Kidney tubule cell (primary cell): ENCODE results near the gene SF3B3.
"Not testable (repeated sequence)": the region's sequence is repeated elsewhere in the genome, so short reads cannot be mapped to it uniquely, and the experiment has no call there.

ENCODE experiments used
- DNase-seq: peaks from one replicate; pipeline ENCODE4 v3.0.0-alpha.2; 2018; ENCODE audit warnings: low spot score

SF3B3 gene

DNA sequence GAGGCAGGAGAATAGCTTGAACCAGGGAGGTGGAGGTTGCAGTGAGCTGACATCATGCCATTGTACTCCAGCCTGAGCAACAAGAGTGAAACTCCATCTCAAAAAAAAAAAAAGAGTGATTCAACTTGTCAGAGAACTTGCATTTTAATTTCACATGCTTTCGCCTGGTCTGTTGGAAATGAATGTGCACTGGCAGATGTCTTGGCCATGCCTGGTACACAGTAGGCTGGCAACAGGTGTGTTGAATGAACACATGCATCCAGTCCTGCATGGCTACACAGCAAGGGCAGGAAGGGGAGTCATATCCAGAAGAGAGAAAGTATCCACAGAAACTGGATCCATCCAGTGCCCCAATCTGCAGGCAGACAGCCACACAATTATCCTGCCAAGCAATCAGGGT is 11.8 kb upstream of the SF3B3 start:
- no peak for DNase-seq

DNA sequence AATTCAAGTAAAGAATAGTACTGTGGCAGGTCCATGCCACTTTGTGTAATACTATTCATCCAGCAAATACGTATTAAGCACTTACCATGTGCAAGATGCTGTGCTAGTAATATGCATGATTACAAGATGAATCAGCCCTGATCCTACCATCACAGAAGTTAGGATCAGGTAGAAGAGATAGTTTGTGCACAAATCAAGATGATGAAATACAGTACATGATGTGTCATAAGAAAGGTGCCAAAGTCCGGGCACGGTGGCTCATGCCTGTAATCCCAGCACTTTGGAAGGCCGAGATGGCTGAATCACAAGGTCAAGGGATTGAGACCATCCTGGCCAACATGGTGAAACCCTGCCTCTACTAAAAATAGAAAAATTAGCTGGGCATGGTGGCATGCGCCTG is 11.2 kb upstream of the SF3B3 start:
- peak; percentile 91 for DNase-seq

DNA sequence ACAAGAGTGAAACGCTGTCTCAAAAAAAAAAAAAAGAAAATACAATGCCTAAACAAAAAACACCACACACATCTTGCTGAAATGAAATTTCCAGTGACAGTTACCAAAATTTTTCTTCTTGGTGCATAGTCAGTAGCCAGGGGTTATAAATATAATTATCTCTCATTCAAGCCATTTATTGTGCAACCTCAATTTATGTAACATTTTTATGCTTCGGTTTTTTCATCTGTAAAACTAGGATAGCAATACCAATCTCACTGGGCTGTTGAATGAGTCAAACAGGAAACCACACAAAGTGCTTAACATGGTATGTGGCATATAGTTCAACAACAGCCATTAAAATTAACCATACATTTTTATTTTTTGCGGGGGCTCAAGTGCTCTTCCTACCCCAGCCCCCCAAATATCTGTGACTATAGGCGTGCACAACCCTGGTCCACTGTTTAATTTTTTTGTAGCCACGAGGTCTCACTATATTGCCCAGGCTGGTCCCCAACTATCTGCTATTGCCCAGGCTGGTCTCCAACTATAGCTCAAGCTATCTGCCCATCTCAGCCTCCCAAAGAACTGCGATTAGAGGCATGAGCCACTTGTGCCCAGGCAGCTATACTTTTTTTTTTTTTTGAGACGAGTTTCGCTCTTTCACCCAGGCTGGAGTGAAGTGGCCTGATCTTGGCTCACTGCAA is 2.9 kb upstream of the SF3B3 start:
- peak; percentile 20 for DNase-seq

DNA sequence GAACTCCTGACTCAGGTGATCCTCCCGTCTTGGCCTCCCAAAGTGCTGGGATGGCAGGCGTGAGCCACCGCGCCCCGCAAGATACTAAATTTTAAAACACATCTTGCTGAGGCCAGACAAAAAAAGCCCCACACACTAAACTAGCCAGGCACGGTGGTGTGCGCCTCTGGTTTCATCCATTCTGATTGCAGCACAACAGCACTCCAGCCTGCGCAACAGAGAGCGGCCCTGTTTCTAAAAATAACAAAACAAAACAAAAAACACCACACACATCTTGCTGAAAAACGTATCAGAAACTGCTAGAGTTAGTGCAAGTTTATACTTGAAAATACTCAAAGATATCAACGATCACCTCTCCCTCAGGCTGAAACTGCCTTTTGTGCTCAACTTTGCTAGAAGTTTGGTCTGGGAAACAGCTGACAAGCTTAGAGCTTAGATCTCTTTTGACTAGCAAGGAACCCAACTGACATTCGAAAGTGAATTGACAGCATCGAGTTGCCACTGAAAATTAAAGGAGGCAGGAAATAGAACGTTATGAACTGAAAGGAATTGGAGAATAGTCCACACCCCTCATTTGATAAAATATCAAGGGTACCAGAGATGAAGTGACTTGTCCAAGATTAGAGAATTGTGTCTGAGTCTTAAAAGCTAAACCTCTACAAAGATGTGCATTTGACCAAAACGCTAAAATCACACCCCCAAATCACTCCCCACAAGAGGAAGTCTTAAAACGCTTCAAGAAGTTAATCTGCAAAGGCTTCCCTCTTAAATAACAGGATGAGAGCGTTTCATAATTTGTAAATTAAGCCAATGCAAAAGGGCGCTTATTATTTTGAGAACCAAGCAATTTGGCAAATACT is 1.2 kb upstream of the SF3B3 start:
- no peak for DNase-seq

DNA sequence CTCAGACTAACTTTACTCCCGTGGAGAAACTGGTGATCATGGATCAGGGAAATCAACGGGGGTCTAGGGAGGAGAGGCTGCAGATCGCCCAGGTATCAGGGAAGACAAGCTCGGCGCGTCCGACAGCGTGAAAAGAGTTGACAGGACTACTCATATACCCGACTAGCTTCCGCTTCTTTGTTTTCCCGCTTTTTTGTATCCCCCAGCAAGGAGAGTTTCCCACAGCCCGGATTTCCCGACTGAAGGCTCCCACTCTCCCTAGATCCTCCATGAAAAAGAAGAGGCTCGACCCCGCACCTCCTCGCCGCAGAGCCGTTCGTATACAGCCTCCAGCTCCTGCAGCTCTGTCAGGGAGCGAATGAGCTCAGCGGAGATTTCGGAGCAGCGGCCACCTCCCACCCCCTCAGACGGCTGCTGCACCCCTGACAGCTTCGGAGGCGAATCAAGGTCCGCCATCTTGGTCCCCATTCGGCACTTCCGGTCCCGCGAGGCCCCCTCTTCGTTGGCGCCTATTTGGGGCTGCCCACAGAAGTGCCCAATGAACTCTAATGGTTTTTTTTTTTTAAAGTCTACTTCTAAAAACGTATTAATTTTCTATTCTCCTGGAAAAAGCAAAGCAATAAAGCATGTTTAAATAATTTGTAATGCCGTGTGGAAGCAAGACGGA is 407 bp upstream of the SF3B3 start, which contains the start of gene COG4:
COG4 (minus strand) TSS at position 479 of the 667 bp plus-strand sequence; CDS start at position 468, 11 bp downstream.
- peak; percentile 89 for DNase-seq

DNA sequence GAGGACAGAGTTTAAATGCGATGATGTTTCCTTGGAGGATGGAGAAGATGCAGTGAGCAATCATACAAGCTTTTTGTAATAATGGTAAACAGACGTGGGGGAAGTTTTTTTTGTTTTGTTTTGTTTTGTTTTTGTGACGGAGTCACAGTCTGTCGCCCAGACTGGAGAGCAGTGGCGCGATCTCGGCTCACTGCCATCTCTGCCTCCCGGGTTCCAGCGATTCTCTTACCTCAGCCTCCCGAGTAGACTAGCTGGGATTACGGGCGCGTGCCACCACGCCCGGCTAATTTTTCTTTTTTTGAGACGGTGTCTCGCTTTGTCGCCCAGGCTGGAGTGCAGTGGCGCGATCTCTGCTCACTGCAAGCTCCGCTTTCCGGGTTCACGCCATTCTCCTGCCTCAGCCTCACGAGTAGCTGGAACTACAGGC is 796 bp downstream of the SF3B3 start:
- DNase-seq, result peak; percentile 50

DNA sequence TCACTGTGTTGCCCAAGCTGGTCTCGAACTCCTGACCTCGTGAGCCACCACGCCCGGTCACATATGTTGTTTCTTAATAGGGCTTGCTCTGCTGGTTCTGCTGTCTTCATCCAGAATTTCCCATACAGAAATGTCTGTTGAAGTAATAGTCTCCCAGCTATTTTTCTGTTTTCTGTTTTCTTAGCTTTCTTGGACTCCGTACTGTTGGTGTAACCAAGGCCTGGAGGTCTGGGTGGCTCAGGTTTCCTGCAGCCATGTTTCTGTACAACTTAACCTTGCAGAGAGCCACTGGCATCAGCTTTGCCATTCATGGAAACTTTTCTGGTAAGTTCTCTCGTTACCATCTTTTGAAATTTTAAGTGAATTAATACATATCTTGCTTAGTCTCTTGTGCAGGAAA is 2.8 kb downstream of the SF3B3 start:
- DNase-seq, result no peak

DNA sequence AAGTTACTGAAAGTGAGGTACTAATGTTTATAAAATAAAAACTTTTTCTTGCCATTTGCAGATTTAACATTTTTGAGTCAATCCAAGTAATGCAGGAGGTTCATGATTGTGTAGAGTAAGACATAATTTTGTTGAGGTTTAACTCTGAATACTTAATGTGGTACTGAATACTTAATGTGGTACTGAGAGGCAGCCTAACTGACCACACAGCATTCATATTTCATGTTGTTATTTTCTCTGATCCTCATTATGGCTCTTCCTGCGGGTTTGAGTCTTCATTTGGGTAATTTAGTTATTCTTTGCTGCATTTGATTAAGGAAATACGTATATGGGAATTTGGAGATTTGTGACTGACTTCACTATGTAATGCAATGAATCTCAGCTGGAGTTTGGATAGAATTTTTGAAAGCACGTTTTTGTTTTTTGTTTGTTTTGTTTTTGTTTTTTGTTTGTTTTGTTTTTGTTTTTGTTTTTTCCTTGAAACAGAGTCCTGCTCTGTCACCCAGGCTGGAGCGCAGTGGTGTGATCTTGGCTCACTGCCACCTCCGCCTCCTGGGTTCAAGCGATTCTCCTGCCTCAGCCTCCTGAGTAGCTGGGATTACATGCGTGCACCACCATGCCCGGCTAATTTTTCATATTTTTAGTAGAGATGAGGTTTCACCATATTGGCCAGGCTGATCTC is 3.8 kb downstream of the SF3B3 start:
- no peak for DNase-seq

DNA sequence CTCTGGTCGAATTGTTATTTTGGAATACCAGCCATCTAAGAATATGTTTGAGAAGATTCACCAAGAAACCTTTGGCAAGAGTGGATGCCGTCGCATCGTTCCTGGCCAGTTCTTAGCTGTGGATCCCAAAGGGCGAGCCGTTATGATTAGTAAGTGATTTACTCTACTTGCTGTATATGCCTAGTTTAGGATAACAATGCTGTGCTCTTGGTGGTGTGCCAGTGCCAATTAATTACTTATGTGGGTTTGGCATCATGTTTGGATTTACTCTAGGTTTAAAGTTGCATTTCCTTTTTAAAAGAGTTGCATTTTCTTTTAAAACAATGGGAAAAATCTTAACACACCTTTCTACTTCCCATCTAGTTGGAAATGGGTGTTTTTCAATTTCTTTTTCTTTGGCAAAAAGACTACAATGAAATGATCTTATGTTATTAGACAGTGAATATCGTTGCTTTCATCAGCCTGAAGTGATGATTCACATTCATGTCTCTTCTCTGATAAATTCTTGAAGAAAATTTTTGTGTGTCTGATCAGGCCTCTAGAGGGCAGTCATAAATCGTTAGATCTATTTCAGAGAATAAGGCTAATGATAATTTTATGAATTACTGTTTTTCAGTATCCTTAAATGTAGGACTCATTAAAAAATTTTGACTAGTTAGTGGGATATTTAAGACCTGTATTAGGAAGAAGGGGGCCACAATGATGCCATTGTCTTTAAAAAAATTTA is 5.6 kb downstream of the SF3B3 start:
- DNase-seq, result peak; percentile 52

DNA sequence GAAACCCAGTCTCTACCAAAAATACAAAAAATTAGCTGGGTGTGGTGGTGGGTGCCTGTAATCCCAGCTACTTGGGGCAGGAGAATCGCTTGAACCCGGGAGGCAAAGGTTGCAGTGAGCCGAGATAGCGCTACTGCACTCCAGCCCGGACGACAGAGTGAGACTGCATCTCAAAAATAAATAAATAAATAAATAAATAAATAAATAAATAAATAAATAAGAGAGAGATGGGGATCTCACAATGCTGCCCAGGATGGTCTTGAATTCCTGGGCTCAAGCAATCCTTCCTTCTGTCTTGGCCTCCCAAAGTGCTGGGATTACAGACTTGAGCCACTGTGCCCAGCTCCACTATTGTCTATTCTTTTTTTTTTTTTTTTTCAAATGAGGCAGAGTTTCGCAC is 6.3 kb downstream of the SF3B3 start:
- not testable (repeated sequence) for DNase-seq

DNA sequence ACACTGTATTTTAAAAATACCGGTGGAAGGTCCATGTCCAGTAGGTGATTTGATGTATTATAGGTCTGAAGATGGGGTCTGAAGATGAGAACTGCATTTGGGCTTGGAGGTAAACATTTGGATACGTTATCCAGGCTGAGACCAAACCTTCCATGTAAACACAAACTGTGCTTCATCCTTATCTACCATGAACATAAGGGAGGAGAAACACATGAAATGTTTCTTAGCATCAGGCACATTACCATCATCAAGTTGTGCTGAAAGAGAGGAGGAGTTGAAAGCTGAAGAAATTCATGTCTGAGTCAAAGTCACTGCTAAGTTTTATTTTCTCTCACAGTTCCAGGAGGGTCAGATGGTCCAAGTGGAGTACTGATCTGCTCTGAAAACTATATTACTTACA is 11.4 kb downstream of the SF3B3 start:
- DNase-seq, result no peak

DNA sequence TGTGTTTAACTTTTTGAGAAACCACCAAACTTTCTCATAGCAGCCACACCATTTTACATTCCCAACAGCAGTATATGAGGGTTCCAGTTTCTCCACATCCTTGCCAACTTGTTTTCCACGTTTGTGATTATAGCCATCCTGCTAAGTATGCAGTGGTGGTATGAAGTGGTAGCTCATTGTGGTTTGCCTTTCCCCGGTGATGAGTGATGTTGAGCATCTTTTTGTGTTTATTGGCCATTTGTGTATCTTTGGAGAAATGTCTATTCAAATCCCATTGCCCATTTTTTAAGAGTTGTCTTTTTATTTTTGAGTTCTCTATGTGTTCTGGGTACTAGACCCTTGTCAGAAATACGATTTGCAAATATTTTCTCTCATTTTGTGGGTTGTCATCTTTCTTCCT is 17.4 kb downstream of the SF3B3 start:
- no peak for DNase-seq

DNA sequence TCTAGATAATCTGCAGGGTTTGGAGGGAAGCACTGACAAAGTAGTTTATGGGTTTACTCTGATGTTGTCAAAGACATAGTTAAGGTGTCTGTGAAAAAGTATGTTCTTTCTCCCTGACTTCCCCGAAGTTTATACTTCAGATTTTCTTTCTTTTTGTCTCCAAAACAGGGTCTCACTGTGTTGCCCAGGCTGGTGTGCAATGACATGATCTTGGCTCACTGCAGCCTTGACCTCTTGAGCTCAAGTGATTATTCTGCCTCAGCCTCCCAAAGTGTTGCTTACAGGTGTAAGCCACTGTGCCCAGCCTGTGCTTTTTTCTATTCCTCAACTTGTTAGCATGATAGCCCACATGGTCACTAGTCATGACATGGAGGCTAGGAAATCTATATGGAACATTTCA is 20.9 kb downstream of the SF3B3 start:
- no peak for DNase-seq

DNA sequence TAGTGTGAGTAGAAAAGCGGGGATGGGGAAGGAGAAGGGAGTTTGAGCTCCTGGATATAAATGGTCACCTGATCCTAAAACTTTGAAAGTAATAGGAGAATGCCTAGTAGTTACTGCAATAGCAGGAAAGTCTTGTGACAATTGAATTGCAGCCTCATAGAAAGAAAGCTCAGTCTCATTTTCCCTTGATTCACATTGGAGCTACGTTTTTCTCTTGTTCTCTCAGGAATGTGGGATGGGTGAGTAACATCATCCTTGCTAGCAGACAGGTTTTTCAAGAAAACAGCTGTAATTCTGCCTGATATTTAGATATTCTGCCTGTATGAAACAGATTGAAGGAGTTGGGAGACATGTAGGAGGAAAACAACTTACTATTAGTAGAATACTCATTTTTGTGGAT is 25.3 kb downstream of the SF3B3 start:
- DNase-seq, result no peak

DNA sequence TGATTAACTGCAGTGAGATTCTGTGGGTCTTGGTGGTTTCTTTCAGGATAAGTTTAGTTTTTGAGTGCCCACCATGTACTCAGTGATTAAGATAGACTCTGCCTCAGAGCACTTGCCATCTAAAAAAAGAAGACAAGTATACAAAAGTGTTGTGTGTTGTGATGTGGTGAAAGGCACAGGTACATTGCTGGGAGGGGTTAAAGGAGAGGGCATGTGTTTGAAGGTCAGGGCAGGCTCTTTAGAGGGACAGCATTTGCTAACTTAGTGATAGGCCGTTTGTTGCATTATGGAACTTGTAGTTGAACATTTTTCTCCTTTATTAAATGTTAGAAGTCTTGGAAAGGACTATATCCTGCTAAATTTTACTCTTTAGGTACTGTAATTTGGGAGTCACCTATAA is 26.5 kb downstream of the SF3B3 start:
- DNase-seq, result no peak

DNA sequence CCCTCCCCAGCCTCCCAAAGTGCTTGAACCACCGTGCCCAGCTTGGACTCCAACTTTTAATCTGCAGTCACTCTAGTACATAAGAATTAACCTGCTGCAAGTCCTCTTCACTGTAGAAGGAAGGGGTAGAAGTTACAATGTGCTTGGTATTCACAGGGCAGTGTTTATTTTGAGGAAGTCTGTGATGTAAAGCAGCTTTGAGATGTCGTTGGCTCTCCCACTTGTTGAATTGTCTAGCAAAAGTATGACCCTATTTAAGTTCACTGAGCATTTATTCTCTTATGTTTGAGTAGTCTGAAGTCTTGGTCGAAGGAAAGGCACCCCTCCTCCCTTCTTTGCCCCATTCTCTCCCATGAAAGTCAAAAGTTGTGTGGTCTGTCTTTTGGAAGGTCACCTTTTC is 28.2 kb downstream of the SF3B3 start:
- no peak for DNase-seq

DNA sequence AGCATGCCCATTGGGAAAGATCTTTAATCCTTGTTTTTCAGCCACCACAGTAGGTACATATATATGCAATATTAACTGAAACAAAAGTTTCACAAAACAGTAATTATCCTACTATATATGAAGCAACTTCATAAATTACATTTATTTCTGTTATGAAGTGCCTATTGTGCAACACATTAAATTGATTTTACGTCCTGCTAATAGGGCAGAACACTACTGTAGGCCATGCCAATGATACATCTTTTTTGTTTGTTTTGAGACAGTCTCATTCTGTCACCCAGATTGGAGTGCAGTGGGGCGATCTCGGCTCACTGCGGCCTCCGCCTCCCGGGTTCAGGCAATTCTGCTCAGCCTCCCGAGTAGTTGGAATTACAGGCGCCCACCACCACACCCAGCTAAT is 29.1 kb downstream of the SF3B3 start:
- DNase-seq, result no peak

DNA sequence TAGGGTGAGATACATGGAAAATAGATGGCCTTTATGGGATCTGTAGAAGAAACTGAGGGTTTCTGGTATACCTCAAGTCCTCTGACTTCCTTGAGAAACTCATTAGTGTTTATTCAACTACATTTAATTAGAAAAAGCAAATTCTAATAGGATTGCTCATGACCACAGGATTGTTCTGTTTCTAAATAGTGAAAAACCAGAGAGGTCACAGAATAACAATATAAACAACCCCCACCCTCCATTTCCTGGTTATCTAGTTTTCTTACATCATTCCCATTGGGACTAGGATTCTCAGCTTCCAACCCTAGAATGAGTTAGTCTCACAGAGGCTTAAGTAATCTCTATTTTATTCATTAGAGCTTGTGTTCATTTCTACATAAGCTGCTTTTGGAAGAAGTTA is 30.0 kb downstream of the SF3B3 start:
- peak; percentile 26 for DNase-seq

DNA sequence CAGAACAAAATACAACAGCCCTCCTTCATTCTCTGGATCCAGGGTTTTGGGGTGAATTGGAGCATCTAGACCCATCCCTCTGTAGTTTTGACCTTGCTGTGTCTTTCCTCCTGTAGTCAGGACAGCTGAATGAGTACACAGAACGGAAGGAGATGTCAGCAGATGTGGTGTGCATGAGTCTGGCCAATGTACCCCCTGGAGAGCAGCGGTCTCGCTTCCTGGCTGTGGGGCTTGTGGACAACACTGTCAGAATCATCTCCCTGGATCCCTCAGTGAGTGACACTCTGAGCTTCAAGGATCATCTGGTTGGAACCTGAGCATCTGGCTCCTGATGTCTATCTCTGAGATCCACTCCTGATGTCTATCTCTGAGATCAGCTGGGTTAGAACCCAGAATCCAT is 32.4 kb downstream of the SF3B3 start:
- no peak for DNase-seq

DNA sequence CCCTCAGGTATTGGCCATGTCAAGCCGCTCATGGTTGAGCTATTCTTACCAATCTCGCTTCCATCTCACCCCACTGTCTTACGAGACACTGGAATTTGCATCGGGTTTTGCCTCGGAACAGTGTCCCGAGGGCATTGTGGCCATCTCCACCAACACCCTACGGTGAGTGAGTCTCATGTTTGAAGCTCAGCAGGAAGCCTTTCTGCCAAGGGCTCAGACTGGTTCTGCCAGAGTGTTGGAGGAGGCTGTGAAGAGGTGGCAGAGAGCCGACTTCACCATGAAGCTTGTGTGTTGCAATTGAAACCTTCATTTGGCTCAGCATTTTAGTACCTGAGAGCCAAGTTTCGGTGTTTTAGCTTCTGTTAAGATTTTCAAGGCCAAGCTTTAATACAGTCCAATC is 38.0 kb downstream of the SF3B3 start:
- no peak for DNase-seq

DNA sequence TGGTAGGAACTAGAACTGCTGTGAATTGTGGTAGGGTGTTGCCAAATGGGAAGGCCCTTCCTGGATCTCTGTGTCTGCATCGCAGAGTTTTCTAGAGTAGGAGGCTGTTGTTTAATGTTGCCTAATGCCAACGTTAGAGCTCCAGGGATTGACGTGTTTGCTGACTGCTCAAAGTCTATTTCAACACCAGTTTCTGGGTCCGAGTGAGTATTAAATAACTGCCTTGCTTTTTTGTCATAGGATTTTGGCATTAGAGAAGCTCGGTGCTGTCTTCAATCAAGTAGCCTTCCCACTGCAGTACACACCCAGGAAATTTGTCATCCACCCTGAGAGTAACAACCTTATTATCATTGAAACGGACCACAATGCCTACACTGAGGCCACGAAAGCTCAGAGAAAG is 40.0 kb downstream of the SF3B3 start:
- no peak for DNase-seq

DNA sequence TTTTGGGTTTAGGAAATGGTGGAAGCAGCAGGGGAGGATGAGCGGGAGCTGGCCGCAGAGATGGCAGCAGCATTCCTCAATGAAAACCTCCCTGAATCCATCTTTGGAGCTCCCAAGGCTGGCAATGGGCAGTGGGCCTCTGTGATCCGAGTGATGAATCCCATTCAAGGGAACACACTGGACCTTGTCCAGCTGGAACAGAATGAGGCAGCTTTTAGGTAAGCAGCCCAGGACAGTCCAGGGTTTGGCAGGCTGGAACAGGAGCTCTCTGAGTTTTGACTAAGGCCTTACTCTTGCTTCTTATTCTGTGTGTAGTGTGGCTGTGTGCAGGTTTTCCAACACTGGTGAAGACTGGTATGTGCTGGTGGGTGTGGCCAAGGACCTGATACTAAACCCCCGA is 41.4 kb downstream of the SF3B3 start:
- no peak for DNase-seq
